Measurements from ENCODE around the gene CRYAB.
A peak's percentile ranks its signal among the peaks of the same experiment; 100 is the strongest.

The CRYAB gene

DNA sequence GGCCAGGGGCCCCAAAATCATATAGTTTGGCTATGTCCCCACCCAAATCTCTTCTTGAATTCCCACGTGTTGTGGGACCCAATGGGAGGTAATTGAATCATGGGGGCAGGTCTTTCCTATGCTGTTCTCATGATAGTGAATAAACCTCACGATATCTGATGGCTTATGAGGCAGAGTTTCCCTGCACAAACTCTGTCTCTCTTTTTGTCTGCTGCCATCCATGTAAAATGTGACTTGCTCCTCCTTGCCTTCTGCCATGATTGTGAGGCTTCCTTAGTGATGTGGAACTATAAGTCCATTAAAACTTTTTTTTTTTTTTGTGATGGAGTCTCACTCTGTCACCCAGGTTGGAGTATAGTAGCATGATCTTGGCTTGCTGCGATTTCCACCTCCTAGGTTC is 40.0 kb upstream of the CRYAB start:
- no peaks in the 10 kb centered on the region for H3K27me3 ChIP-seq (ENCODE audit: low read depth, low read length)
- no peak overlapping the region for H2AFZ ChIP-seq (ENCODE audit: low read depth, low read length)
- H3K4me2 ChIP-seq (ENCODE audit: low read length) = no peak overlapping the region
- 0 out of 2 replicates have a peak, but pooled peaks cover under 1% of the 10 kb centered on the region for H3K79me2 ChIP-seq (ENCODE audit: low read length)
- H4K20me1 ChIP-seq (ENCODE audit: insufficient read depth, low read length) = no peaks in the 10 kb centered on the region
- no peak overlapping the region for H3K4me3 ChIP-seq (ENCODE audit: low read length)
- H3K27ac ChIP-seq (ENCODE audit: low read length) = no peak overlapping the region
- peaks cover 31% of the 10 kb centered on the region for H3K4me1 ChIP-seq (ENCODE audit: low read length)
- TF ChIP-seq, protein P1, sequence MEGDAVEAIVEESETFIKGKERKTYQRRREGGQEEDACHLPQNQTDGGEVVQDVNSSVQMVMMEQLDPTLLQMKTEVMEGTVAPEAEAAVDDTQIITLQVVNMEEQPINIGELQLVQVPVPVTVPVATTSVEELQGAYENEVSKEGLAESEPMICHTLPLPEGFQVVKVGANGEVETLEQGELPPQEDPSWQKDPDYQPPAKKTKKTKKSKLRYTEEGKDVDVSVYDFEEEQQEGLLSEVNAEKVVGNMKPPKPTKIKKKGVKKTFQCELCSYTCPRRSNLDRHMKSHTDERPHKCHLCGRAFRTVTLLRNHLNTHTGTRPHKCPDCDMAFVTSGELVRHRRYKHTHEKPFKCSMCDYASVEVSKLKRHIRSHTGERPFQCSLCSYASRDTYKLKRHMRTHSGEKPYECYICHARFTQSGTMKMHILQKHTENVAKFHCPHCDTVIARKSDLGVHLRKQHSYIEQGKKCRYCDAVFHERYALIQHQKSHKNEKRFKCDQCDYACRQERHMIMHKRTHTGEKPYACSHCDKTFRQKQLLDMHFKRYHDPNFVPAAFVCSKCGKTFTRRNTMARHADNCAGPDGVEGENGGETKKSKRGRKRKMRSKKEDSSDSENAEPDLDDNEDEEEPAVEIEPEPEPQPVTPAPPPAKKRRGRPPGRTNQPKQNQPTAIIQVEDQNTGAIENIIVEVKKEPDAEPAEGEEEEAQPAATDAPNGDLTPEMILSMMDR (IDR thresholded peaks at IDR 0.05; ENCODE audit: low read depth, low read length) = no peak
- TF ChIP-seq EZH2phosphoT487 (IDR thresholded peaks at IDR 0.05; ENCODE audit: low read depth) = no peak
- H3K9me3 ChIP-seq (ENCODE audit: insufficient read depth, low read length) = no peaks in the 10 kb centered on the region
- H3K9ac ChIP-seq (ENCODE audit: low read length) = no peak overlapping the region
- peaks cover 5% of the 10 kb centered on the region for H3K36me3 ChIP-seq (replicated peaks; ENCODE audit: low read depth, low read length)

DNA sequence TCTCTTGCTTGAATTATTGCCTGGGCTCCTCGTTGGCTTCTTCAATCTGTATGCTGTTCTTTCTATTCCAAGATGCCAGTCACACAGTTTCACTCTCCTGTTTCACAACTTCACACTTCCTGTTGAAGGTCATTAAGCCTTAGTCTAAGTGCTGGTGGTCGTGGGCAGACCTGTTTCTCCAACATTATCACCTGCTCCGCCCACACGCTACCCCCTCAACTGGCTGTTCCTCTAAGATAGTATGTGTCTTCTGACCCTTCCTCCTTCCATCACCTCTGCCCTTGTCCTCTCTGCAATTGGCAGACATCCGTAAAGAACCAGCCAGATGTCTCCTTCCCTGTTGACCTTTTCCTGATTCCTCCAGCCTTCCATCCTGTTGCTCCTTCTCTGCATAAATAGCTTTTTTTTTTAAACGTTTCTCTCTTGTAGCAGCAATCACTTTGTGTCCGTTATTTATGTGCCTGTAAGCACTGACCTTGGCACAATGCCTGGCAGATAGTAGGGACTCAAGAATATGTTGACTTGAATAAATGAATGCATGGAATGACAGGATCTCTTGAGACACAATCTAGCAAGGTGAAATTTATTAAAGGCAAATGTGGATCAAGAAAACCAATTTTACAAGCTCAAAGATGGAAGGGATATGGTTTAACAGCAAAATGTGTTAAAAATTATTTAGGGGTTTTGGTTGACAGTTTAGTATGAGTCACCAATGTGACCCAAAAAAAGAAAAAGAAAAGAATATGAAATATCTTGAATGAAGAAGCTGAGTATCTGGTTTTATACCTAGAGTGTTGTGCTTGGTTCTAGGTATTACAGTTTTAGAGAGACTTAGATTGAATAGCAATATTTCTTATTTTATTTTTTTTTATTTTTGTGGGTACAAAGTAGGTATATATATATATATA is 38.2 kb upstream of the CRYAB start:
- Histone ChIP-seq H3K79me2 (ENCODE audit: low read length) (peaks cover 4% of the 10 kb centered on the region; the same call in 1 of the 2 replicates), H3K4me2 (ENCODE audit: low read length) (no peak overlapping the region), H3K9ac (ENCODE audit: low read length) (no peak overlapping the region), H4K20me1 (ENCODE audit: insufficient read depth, low read length) (no peaks in the 10 kb centered on the region), H3K27ac (ENCODE audit: low read length) (no peak overlapping the region), H2AFZ (ENCODE audit: low read depth, low read length) (no peak overlapping the region), H3K4me3 (ENCODE audit: low read length) (no peak overlapping the region), H3K9me3 (ENCODE audit: insufficient read depth, low read length) (no peaks in the 10 kb centered on the region), H3K27me3 (ENCODE audit: low read depth, low read length) (no peaks in the 10 kb centered on the region), H3K36me3 (replicated peaks; ENCODE audit: low read depth, low read length) (peaks cover 7% of the 10 kb centered on the region), H3K4me1 (ENCODE audit: low read length) (peaks cover 29% of the 10 kb centered on the region)
- TF ChIP-seq, protein P1 (IDR thresholded peaks at IDR 0.05; ENCODE audit: low read depth, low read length) = no peak
- no peak for TF ChIP-seq EZH2phosphoT487 (IDR thresholded peaks at IDR 0.05; ENCODE audit: low read depth)

DNA sequence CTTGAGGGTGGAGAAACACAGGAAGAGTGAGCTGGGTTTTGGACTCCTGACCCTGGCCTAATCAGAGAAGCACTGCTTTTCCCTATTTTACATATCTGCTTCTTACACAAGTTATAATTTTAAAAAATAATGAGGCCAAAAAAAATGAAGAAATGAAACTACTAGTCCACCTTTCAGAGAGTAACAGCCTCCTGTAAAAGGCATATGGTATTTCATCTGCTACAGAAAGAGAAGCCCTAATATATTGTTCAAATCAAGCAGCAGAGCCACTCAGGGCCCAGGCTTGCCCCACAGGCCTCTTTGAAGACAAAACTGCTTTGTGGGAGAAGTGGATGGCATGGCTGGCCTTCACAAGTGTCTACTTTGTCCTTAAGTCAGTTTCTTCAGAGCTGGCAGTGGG is 35.6 kb upstream of the CRYAB start:
- Histone ChIP-seq H4K20me1 (ENCODE audit: insufficient read depth, low read length) (no peaks in the 10 kb centered on the region), H3K36me3 (replicated peaks; ENCODE audit: low read depth, low read length) (peaks cover 15% of the 10 kb centered on the region), H2AFZ (ENCODE audit: low read depth, low read length) (no peak overlapping the region), H3K27ac (ENCODE audit: low read length) (peak overlapping the region; percentile 86), H3K4me2 (ENCODE audit: low read length) (peak overlapping the region; percentile 78), H3K4me1 (ENCODE audit: low read length) (peaks cover 29% of the 10 kb centered on the region), H3K27me3 (ENCODE audit: low read depth, low read length) (no peaks in the 10 kb centered on the region), H3K79me2 (ENCODE audit: low read length) (peaks cover 6% of the 10 kb centered on the region; the same call in 1 of the 2 replicates), H3K4me3 (ENCODE audit: low read length) (peak overlapping the region; percentile 53), H3K9ac (ENCODE audit: low read length) (peak overlapping the region; percentile 63), H3K9me3 (ENCODE audit: insufficient read depth, low read length) (no peaks in the 10 kb centered on the region)
- TF ChIP-seq, protein P1 (IDR thresholded peaks at IDR 0.05; ENCODE audit: low read depth, low read length) = no peak
- no peak for TF ChIP-seq EZH2phosphoT487 (IDR thresholded peaks at IDR 0.05; ENCODE audit: low read depth)

DNA sequence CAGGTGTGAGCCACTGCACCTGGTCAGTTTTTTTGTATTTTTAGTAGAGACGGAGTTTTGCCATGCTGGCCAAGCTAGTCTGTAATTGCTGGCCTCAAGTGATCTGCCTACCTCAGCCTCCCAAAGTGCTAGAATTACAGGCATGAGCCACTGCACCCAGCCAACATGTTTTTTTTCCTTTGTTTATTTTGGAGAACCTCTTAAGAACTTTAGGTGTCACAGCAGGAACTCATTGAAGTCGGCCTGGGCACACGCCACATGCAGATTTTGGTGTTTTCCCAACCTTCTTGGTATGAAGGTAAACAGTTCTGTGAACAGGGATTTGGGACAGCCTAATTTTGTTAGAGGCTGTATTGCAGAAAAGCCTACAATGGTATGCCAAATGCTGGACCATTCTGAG is 34.9 kb upstream of the CRYAB start:
- H3K4me2 ChIP-seq (ENCODE audit: low read length) = peak overlapping the region; percentile 78
- no peaks in the 10 kb centered on the region for H4K20me1 ChIP-seq (ENCODE audit: insufficient read depth, low read length)
- H2AFZ ChIP-seq (ENCODE audit: low read depth, low read length) = no peak overlapping the region
- no peaks in the 10 kb centered on the region for H3K27me3 ChIP-seq (ENCODE audit: low read depth, low read length)
- H3K79me2 ChIP-seq (ENCODE audit: low read length) = peaks cover 9% of the 10 kb centered on the region; the same call in 1 of the 2 replicates
- H3K9me3 ChIP-seq (ENCODE audit: insufficient read depth, low read length) = no peaks in the 10 kb centered on the region
- H3K27ac ChIP-seq (ENCODE audit: low read length) = peak overlapping the region; percentile 86
- TF ChIP-seq, protein P1 (IDR thresholded peaks at IDR 0.05; ENCODE audit: low read depth, low read length) = no peak
- no peak for TF ChIP-seq EZH2phosphoT487 (IDR thresholded peaks at IDR 0.05; ENCODE audit: low read depth)
- peak overlapping the region; percentile 53 for H3K4me3 ChIP-seq (ENCODE audit: low read length)
- peak overlapping the region; percentile 63 for H3K9ac ChIP-seq (ENCODE audit: low read length)
- peaks cover 29% of the 10 kb centered on the region for H3K4me1 ChIP-seq (ENCODE audit: low read length)
- H3K36me3 ChIP-seq (replicated peaks; ENCODE audit: low read depth, low read length) = peaks cover 17% of the 10 kb centered on the region

All from OCI-LY3 (cell line).